Cardiac ventricle fibroblast (primary cell): ENCODE measurements around the gene CRCP. TPM values are rescaled to one million over a fixed set of nuclear protein-coding genes. Genes with fewer than 3 reads are reported as not detected.

ENCODE experiments used
- total RNA-seq: library from RNA; depleted of rRNA; stranded (reverse); fragments of >200 nt; gene quantifications from 2 replicates; pipeline ENCODE4 v1.2.3, GENCODE V29; 2015

CRCP gene
- 27.3 and 29.1 TPM in 2 replicates for total RNA-seq

DNA sequence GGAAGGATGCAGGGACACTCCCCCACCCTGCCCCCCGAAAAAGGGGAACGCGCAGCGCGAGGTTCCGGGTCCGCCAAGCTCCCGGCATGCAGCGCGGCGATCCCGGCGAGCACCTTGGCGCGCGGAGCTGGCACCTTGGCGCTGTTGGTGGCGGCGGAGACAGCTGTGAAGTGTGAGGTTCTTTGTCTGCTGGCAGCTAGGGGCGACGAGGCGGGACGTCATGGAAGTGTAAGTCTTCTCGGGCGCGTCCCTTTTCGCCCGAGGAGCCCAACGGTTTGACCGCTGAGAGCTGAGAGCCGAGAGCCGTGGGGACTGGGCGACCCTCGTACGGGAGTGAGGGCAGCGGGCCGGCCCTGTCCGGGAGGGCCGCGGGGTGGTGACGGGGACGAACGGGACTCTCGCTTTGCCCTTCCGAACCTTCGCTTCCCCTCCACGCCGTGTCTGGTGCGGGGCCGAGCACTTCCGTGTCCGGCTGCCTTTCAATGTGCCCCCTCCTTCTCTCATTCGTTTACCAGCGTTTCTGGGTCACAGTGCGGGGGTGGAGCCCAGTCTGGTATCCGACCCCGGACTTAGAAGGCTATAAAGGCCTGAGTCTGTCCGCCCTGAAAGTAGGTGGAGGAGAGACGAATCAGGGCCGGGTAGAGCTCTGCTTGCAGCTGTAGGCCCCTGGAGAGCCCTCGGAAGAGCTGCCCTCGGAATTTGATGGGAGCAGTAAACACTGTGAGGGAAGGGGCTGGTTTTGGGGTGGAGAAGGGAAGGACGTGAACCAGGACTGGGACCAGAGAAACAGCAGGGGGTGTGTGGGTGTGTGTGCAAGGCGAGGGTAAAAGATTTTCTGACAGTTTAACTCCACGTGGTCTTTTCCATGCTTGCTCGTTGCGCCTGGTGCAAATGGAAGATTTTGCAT is at the start of gene CRCP:
CRCP (plus strand) TSS at position 105 of the 907 bp plus-strand sequence; CDS start at position 221, 116 bp downstream.

DNA sequence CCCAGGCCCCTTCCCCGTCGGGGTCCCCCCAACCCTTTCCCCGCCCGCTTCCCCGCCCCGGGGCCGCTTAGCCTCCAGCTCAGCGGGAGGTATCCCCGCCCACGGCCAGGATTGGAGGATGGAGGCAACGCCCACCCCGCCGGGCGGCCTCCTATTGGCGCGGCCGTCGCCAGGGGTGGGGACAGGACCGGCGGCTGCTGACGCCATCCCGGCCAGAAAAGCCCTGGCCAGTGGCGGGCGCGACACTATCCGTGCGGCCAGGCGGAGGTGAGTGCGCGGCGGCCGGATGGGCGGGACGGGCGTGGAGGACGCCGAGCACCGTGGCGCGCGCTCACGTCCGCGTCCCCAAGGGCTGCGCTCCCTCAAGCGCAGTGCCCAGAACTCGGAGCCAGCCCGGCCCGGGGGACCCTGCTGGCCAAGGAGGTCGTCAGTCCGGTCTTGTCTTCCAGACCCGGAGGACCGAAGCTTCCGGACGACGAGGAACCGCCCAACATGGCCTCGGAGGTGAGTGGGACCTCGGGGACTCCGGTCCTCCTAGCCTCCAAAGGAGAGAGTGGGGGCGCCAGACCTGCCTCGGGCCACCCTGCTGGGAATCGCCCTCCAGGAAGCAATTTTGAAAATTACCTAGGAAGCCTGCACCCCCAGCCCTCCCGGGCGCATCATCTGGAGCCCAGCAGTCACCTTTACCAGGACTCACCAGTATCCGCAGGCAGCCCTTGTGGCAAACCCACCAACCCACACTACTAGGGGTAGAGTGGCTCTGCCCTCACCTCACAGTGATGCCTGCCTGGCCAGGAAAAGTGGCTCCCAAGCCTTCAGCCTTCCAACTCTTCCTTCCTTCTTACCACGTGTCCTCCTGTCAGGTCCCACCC is 38.8 kb upstream of the CRCP start, which contains the start of gene ASL:
ASL (plus strand) TSS at position 230 of the 872 bp plus-strand sequence; CDS start at position 493, 263 bp downstream.

Other genes starting within 250 kb of the CRCP start
- gene VKORC1L1, start 241.8 kb upstream of the CRCP start, total RNA-seq = 14.2 and 15.3 TPM in 2 replicates
- 28.3 and 31.3 TPM in 2 replicates for gene GUSB, start 132.6 kb upstream of the CRCP start, total RNA-seq
- 37.6 and 43.5 TPM in 2 replicates for gene ASL, start 39.0 kb upstream of the CRCP start, total RNA-seq
- gene TPST1, start 90.5 kb downstream of the CRCP start, total RNA-seq = 36.4 and 38.8 TPM in 2 replicates